Peyer's patch (tissue), 4 donors: ENCODE results near the gene LRRC40. TPM values are rescaled to one million over a fixed set of nuclear protein-coding genes. Genes with fewer than 3 reads are reported as not detected.
"Not testable (repeated sequence)": the region's sequence is repeated elsewhere in the genome, so short reads cannot be mapped to it uniquely, and the experiment has no call there.

Source experiments
- DNase-seq, 3 donors: peaks; one replicate each; pipeline ENCODE4 v3.0.0-alpha.2; 2017 to 2019
- H3K27ac ChIP-seq, 4 donors: fragments of 200-600 bp; sonication (generic); one replicate each; pipeline ENCODE4 v1.5.1; 2016 to 2019
- H3K27me3 ChIP-seq, 2 donors: fragments of 200-600 bp; sonication (generic); one replicate each; pipeline ENCODE4 v1.5.1; 2019
- H3K36me3 ChIP-seq, 3 donors: fragments of 200-600 bp; sonication (generic); one replicate each; pipeline ENCODE4 v1.5.1; 2016 to 2019
- H3K4me1 ChIP-seq, 4 donors: fragments of 200-600 bp; sonication (generic); one replicate each; pipeline ENCODE4 v1.5.1; 2016 to 2019
- H3K4me3 ChIP-seq, 4 donors: fragments of 200-600 bp; sonication (generic); 1 replicate in 3 of 4; 2 replicates in 1 of 4; pipeline ENCODE4 v1.5.1; 2016 to 2019; ENCODE audit warnings: mild to moderate bottlenecking in 1 of 4
- H3K9me3 ChIP-seq, 4 donors: fragments of 200-600 bp; sonication (generic); one replicate each; pipeline ENCODE4 v1.5.1; 2016 to 2019; ENCODE audit warnings: mild to moderate bottlenecking in 1 of 4
- POLR2A ChIP-seq, 2 donors: fragments of 450-650 bp; IDR thresholded peaks; one replicate each; pipeline ENCODE4 v1.5.1; 2017; ENCODE audit warnings: antibody characterized with exemption in 2 of 2, mild to moderate bottlenecking in 2 of 2, moderate library complexity in 2 of 2
- total RNA-seq, 4 donors: library from RNA; depleted of rRNA; stranded (reverse); fragments of >200 nt; gene quantifications; one replicate each; pipeline ENCODE4 v1.1.0, GENCODE V29; 2016
- TF ChIP-seq, protein P1 (sequence below), 6 experiments: fragments of 450-650 bp in 4 of 6; fragments of 200-600 bp in 2 of 6; sonication (generic) in 1 of 6; IDR thresholded peaks; one replicate each; pipeline ENCODE4 v1.5.1; 2017 to 2019; ENCODE audit warnings: antibody characterized with exemption in 6 of 6, mild to moderate bottlenecking in 3 of 6, moderate library complexity in 1 of 6

The LRRC40 gene
- total RNA-seq, 4 donors from 2014 or later: 12.5 to 26.6 (median 18.5) TPM

- Histone ChIP-seq H3K27ac (no peak overlapping the region), H3K4me1 (no peaks in the 10 kb centered on the region), H3K9me3 (no peaks in the 10 kb centered on the region), H3K27me3 (no peaks in the 10 kb centered on the region), H3K4me3 (no peak overlapping the region), H3K36me3 (peaks cover 0 to 4% (median 0%) of the 10 kb centered on the region in 3 donors)
- TF ChIP-seq POLR2A (IDR thresholded peaks at IDR 0.05): no peak
- TF ChIP-seq, protein P1, sequence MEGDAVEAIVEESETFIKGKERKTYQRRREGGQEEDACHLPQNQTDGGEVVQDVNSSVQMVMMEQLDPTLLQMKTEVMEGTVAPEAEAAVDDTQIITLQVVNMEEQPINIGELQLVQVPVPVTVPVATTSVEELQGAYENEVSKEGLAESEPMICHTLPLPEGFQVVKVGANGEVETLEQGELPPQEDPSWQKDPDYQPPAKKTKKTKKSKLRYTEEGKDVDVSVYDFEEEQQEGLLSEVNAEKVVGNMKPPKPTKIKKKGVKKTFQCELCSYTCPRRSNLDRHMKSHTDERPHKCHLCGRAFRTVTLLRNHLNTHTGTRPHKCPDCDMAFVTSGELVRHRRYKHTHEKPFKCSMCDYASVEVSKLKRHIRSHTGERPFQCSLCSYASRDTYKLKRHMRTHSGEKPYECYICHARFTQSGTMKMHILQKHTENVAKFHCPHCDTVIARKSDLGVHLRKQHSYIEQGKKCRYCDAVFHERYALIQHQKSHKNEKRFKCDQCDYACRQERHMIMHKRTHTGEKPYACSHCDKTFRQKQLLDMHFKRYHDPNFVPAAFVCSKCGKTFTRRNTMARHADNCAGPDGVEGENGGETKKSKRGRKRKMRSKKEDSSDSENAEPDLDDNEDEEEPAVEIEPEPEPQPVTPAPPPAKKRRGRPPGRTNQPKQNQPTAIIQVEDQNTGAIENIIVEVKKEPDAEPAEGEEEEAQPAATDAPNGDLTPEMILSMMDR (IDR thresholded peaks at IDR 0.05): no peak
- DNase-seq: no peak
Observed at GRCh38 chr1:70190180-70190579, 15.2 kb downstream of the LRRC40 start.

DNA sequence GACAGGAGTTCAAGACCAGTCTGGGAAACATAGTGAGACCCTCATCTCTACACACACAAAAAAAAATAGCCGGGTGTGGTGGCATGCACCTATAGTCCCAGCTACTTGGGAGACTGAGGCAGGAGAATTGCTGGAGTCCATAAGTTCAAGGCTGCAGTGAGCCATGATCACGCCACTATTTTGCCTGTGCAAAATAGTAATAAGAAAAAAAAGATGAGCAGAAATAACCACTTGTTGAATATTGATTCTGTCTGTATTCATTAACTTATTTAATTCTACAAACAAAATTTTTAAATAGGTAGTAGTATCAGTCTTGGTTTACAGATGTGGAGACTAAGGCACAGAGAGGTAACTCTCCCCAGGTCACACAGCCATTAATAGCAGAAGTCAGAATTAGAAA lies 16.9 kb downstream of the LRRC40 start:
- TF ChIP-seq, protein P1 (IDR thresholded peaks at IDR 0.05): no peak
- no peak for TF ChIP-seq POLR2A (IDR thresholded peaks at IDR 0.05)
- no peak for DNase-seq
- peaks cover 0 to 17% (median 0%) of the 10 kb centered on the region in 3 donors for H3K36me3 ChIP-seq
- H3K4me1 ChIP-seq: no peaks in the 10 kb centered on the region
- no peaks in the 10 kb centered on the region for H3K9me3 ChIP-seq
- H3K27ac ChIP-seq: no peak overlapping the region
- H3K4me3 ChIP-seq: no peak overlapping the region
- H3K27me3 ChIP-seq: no peaks in the 10 kb centered on the region

DNA sequence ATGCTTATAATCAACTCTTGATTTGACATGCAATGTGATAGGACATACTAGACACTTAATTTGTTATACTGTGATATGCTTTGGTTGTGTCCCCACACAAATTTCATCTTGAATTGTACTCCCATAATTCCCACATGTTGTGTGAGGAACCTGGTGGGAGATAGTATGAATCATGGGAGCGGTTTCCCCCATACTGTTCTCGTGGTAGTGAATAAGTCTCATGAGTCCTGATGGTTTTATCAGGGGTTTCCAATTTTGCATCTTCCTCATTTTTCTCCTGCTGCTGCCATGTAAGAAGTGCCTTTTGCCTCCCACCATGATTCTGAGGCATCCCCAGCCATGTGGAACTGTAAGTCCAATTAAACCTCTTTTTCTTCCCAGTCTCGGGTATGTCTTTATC lies 20.2 kb downstream of the LRRC40 start:
- not testable (repeated sequence) for DNase-seq, H3K27ac ChIP-seq, H3K4me3 ChIP-seq, H3K4me1 ChIP-seq, H3K27me3 ChIP-seq, H3K9me3 ChIP-seq
- peaks cover 0 to 26% (median 0%) of the 10 kb centered on the region in 3 donors for H3K36me3 ChIP-seq

DNA sequence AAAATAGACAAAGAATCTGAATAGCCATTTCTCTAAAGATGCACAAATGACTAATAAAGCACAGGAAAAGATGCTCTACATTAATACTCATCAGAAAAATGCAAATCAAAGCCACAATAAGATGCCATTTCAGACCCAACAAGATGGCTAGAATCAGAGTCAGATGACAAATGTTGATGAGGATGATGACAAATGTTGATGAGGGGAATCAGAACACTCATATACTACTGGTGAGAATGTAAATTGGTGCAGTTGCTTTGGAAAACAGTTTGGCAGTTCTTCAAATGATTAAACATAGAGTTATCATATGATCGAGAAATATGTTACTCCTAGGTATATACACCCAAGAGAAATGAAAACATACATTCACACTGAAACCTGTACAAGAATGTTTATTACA lies 33.9 kb downstream of the LRRC40 start:
- no peak for TF ChIP-seq POLR2A (IDR thresholded peaks at IDR 0.05)
- TF ChIP-seq, protein P1 (IDR thresholded peaks at IDR 0.05): no peak
- no peaks in the 10 kb centered on the region for H3K4me1 ChIP-seq
- H3K27me3 ChIP-seq: no peaks in the 10 kb centered on the region
- no peak for DNase-seq
- H3K27ac ChIP-seq: no peak overlapping the region
- H3K36me3 ChIP-seq: peaks cover 0 to 32% (median 0%) of the 10 kb centered on the region in 3 donors
- no peaks in the 10 kb centered on the region for H3K9me3 ChIP-seq
- no peak overlapping the region for H3K4me3 ChIP-seq

GRCh38 chr1:70169018-70169839 lies 36.1 kb downstream of the LRRC40 start:
- Histone ChIP-seq H3K4me3 (no peak overlapping the region), H3K36me3 (peaks cover 0 to 15% (median 0%) of the 10 kb centered on the region in 3 donors), H3K4me1 (no peaks in the 10 kb centered on the region), H3K9me3 (no peaks in the 10 kb centered on the region), H3K27ac (no peak overlapping the region), H3K27me3 (no peaks in the 10 kb centered on the region)
- no peak for DNase-seq
- no peak for TF ChIP-seq POLR2A (IDR thresholded peaks at IDR 0.05)
- TF ChIP-seq, protein P1 (IDR thresholded peaks at IDR 0.05): no peak

DNA sequence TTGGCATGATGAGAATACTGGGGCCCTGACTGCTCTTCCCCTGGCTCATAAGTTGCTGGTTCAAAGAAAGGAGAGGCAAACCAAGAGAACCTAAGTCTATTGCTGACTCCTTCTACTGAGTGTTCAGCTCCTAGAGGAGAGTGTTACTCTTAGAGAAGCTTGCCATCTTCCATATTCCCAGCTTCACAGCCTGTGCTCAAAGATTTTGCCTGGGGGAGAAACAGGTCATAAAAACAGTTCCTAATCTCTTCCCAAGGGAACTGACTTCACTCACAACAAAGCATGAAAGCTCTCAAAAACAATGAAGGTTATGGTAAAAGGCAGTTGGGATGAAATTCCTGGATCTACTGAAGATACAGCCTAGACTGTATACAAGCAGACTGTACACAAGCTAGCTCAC lies 37.1 kb downstream of the LRRC40 start:
- DNase-seq: no peak
- Histone ChIP-seq H3K9me3 (no peaks in the 10 kb centered on the region), H3K36me3 (peaks cover 0 to 15% (median 0%) of the 10 kb centered on the region in 3 donors), H3K4me1 (no peaks in the 10 kb centered on the region), H3K4me3 (no peak overlapping the region), H3K27me3 (no peaks in the 10 kb centered on the region), H3K27ac (no peak overlapping the region)
- TF ChIP-seq, protein P1 (IDR thresholded peaks at IDR 0.05): no peak
- TF ChIP-seq POLR2A (IDR thresholded peaks at IDR 0.05): no peak
